ENCODE results near the gene BBS1.

Gene BBS1

DNA sequence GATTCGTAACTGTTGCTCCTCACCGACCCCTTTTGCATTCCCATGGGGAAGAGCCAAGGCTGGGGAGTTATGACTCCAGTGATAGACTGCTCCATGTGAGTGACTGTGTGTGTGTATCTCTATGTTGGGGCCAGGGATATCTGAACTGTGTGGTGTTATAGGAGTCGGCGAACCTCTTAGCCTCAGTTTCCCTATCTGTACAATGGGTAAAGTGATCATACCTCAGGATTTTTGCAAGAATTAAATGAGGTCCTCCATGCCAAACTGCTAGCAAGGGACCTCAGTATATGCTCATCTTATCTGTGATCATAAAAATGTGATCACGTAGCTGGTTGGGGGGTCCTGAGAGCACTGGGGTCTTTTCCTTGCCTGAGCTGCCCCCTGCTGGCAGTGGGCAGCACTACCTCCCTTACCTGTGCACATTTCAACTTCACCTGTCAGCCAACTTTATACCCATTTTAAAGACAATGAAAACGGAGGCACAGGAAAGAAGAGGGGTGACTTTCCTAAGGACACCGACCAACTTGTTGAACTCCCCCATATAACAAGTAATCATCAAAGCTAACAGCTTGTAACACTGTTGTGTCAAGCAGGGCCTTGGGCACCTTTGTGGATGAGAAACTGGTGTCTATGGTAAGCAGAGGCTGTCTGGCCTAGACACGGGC is 31.6 kb upstream of the BBS1 start:
- peak overlapping the region; percentile 81 for H3K4me3 ChIP-seq (ENCODE audit: low read length)
- TF ChIP-seq, protein P1, sequence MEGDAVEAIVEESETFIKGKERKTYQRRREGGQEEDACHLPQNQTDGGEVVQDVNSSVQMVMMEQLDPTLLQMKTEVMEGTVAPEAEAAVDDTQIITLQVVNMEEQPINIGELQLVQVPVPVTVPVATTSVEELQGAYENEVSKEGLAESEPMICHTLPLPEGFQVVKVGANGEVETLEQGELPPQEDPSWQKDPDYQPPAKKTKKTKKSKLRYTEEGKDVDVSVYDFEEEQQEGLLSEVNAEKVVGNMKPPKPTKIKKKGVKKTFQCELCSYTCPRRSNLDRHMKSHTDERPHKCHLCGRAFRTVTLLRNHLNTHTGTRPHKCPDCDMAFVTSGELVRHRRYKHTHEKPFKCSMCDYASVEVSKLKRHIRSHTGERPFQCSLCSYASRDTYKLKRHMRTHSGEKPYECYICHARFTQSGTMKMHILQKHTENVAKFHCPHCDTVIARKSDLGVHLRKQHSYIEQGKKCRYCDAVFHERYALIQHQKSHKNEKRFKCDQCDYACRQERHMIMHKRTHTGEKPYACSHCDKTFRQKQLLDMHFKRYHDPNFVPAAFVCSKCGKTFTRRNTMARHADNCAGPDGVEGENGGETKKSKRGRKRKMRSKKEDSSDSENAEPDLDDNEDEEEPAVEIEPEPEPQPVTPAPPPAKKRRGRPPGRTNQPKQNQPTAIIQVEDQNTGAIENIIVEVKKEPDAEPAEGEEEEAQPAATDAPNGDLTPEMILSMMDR (IDR thresholded peaks at IDR 0.05; ENCODE audit: insufficient read depth, low read depth, low read length, missing control alignments), result peak; percentile 91
- DNase-seq (ENCODE audit: low read depth), result peak; percentile 38

DNA sequence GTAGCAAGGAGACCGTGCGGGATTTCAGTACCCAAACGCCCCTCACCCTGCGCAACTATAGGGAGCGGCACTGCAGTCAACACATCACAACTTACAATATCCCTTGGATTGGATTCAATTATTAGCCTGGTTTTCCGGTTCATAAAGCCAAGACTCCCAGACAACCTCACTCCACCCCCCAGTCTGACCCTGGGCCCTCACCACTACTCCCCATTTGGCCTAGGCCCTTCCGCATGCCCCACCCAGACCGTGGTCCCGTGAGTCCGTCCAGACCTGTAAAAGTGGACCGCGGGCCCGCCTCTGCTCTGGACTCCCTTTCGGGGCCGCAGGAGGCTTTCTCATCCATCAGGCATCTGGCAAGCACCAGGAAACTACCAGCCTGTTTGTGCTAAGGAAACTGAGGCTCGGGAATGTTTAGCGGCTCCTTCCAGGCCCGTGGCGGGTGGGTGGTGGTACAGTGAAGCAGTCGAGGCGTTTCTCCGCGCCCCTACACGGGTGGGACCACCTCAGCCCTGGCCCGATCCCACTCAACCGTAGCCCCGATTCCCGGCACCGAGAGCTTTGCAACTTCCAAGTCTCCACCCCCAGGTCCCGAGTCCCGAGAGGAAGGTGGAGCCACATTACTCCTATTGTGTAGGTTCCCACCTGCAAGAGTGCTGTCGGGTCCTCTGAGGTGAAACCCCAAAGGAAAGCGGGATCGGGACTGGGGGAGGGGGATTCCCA is 30.9 kb upstream of the BBS1 start:
- DNase-seq (ENCODE audit: low read depth), result peak; percentile 84
- peak overlapping the region; percentile 81 for H3K4me3 ChIP-seq (ENCODE audit: low read length)

DNA sequence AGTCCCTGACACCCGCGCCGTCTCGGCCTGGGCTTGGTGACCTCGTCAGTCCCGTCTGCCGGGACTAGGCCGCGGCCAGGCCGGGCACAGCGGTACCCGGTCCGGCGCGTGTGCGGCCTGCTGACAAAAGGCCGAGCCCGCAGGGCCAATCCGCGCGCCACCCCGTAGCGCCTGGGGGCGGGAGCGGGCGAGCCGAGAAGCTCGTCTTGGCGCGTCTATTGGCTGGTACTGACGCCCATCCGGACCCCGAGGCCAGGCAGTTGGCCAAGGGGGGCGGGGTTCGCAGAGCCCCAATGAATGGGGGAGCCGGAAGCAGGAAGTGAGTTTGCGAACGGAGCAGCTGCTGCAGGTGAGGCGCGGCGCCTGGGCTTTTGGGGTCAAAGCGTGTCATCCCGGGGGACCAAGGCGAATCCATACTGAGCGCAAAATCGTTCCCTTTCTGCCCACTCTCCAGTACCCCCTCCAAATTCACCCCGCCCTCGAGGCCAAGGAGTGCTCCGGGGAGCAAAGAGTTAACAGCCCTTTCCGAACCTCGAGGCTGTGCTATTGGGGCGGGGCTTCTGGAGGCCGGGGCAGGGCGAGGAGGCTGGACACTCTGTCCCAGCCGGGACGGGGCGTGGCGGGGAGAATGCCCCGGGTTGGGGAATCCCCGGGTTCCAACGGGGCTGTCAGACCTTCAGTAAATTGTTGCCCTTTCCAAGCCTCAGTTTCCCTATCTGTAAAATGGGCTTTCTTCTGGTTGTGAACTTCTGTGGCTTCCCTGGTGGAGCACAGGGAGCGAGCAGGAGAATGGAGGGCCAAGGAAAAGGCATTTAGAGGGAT is 30.1 kb upstream of the BBS1 start, which contains the start of gene DPP3:
DPP3 (plus strand) TSS at position 318 of the 822 bp plus-strand sequence. CDS start 1,767 bp downstream, outside the sequence.
- peak; percentile 98 for DNase-seq (ENCODE audit: low read depth)
- peak within 1 kb of the TSS; percentile 81 for H3K4me3 ChIP-seq (ENCODE audit: low read length)
- TF ChIP-seq, protein P1 (IDR thresholded peaks at IDR 0.05; ENCODE audit: insufficient read depth, low read depth, low read length, missing control alignments), result no peak

More for the DNA sequence above, 30.9 kb upstream of the BBS1 start:
- TF ChIP-seq, protein P1 (IDR thresholded peaks at IDR 0.05; ENCODE audit: insufficient read depth, low read depth, low read length, missing control alignments), result no peak

DNA sequence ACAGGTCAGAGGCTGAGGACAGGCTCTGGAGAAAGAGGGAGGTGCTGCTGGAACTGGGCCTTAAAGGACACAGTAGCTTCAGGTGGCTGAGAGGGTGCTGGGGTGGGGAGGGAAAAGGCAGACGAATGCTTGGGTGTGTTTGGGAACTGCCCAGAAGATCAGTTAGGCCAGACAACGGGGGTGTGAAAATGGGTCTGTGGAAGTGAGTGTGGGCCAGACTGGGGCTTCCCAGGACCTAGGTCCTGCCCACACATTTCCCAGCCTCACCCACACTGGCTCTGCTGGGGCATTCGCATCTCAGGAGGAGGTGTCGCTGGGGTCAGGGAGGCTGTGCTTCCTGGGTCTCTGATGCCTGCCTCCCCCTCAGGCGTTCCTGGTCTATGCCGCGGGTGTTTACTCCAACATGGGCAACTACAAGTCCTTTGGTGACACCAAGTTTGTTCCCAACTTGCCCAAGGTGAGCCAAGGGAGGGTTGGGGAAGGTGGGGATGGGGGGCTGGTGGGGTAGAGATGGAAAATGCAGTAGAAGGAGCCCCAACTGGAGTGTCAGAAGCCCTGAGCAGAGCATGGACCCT is 25.5 kb upstream of the BBS1 start:
- no peak overlapping the region for H3K4me3 ChIP-seq (ENCODE audit: low read length)
- TF ChIP-seq, protein P1 (IDR thresholded peaks at IDR 0.05; ENCODE audit: insufficient read depth, low read depth, low read length, missing control alignments), result no peak
- no peak for DNase-seq (ENCODE audit: low read depth)

DNA sequence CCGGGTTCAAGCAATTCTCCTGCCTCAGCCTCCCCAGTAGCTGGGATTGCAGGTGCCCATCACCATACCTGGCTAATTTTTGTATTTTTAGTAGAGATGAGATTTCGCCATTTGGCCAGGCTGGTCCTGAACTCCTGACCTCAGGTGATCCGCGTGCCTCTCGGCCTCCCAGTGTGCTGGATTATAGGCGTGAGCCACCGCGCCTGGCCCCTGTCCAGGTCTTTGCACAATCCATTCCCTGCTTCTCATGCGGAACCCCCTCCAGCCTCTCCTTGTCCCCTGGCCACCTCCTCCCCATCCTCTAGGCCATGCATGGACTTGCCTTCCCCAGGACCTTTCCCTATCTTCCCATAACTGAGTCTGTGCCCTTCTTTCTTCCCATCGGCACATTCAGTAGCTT is 21.5 kb upstream of the BBS1 start:
- DNase-seq (ENCODE audit: low read depth), result no peak
- H3K4me3 ChIP-seq (ENCODE audit: low read length), result no peak overlapping the region
- TF ChIP-seq, protein P1 (IDR thresholded peaks at IDR 0.05; ENCODE audit: insufficient read depth, low read depth, low read length, missing control alignments), result no peak

DNA sequence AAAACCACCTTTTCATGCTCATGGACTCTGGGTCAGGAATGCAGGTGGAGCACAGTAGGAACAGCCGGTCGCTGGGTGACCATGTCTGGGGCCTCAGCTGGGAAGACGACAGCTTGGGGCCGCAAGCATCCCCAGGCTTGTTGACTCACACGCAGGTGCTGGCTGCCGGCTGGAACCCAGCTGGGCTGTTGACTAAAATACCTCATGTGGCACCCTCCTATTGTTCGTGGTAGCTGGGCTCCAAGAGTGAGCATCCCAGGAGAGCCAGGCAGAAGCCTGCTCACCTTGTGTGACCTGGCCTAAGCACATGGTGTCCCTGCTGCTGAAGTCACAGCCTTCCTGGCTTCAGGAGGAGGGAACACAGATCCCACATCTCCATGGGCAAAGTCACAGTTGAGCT is 20.8 kb upstream of the BBS1 start:
- DNase-seq (ENCODE audit: low read depth), result no peak
- TF ChIP-seq, protein P1 (IDR thresholded peaks at IDR 0.05; ENCODE audit: insufficient read depth, low read depth, low read length, missing control alignments), result no peak
- no peak overlapping the region for H3K4me3 ChIP-seq (ENCODE audit: low read length)
